Osteocyte (in vitro differentiated cells): ENCODE measurements around the gene SPX. TPM values are rescaled to one million over a fixed set of nuclear protein-coding genes. Genes with fewer than 3 reads are reported as not detected.

Experiments
- DNase-seq: peaks from one replicate; pipeline ENCODE4 v3.0.0; 2021; ENCODE audit warnings: mixed read lengths; ENCODE audit not compliant: unreplicated experiment; ENCODE audit errors: extremely low spot score
- H3K27ac Mint-ChIP-seq: one replicate; pipeline ENCODE4 v1.8.0; 2021; ENCODE audit warnings: mild to moderate bottlenecking, mixed read lengths; ENCODE audit not compliant: unreplicated experiment
- H3K27me3 Mint-ChIP-seq: one replicate; pipeline ENCODE4 v1.8.0; 2021; ENCODE audit warnings: mixed read lengths; ENCODE audit not compliant: unreplicated experiment
- H3K36me3 Mint-ChIP-seq: one replicate; pipeline ENCODE4 v1.8.0; 2021; ENCODE audit warnings: mixed read lengths; ENCODE audit not compliant: unreplicated experiment
- H3K4me1 Mint-ChIP-seq: one replicate; pipeline ENCODE4 v1.8.0; 2021; ENCODE audit warnings: mixed read lengths; ENCODE audit not compliant: unreplicated experiment
- H3K4me3 Mint-ChIP-seq: one replicate; pipeline ENCODE4 v1.8.0; 2021; ENCODE audit warnings: mild to moderate bottlenecking, moderate library complexity, mixed read lengths; ENCODE audit not compliant: unreplicated experiment
- H3K9me3 Mint-ChIP-seq: one replicate; pipeline ENCODE4 v1.8.0; 2021; ENCODE audit warnings: mixed read lengths; ENCODE audit not compliant: unreplicated experiment
- CTCF ChIP-seq: fragments of 200-600 bp; sonication (generic); IDR thresholded peaks from 2 replicates; pipeline ENCODE4 v1.5.0; 2021; ENCODE audit warnings: antibody characterized with exemption, mild to moderate bottlenecking, moderate library complexity
- total RNA-seq: library from RNA; stranded (reverse); gene quantifications from 2 replicates; pipeline ENCODE4 v1.2.1, GENCODE V29; 2021

Gene SPX
- total RNA-seq, 1 donor from 2014 or later, result 11.6 TPM

GRCh38 chr12:21529456-21529855 lies 3.4 kb downstream of the SPX start:
- Mint-ChIP-seq H3K4me3 (no peak overlapping the region), H3K36me3 (peaks cover 3% of the 10 kb centered on the region), H3K4me1 (peaks cover 25% of the 10 kb centered on the region), H3K27ac (no peak overlapping the region), H3K9me3 (no peaks in the 10 kb centered on the region), H3K27me3 (no peaks in the 10 kb centered on the region)
- TF ChIP-seq CTCF, result no peak
- no peak for DNase-seq

- H3K36me3 Mint-ChIP-seq, result no peaks in the 10 kb centered on the region
- TF ChIP-seq CTCF, result no peak
- H3K27ac Mint-ChIP-seq, result no peak overlapping the region
Observed at GRCh38 chr12:21538061-21538653, 12.1 kb downstream of the SPX start.

GRCh38 chr12:21539797-21540196 lies 13.7 kb downstream of the SPX start:
- DNase-seq, result no peak
- Mint-ChIP-seq H3K27me3 (no peaks in the 10 kb centered on the region), H3K4me1 (no peaks in the 10 kb centered on the region), H3K9me3 (no peaks in the 10 kb centered on the region), H3K27ac (no peak overlapping the region), H3K36me3 (no peaks in the 10 kb centered on the region), H3K4me3 (no peak overlapping the region)
- no peak for TF ChIP-seq CTCF

More at GRCh38 chr12:21538061-21538653, 12.1 kb downstream of the SPX start:
- DNase-seq, result no peak
- no peaks in the 10 kb centered on the region for H3K4me1 Mint-ChIP-seq
- H3K4me3 Mint-ChIP-seq, result no peak overlapping the region
- no peaks in the 10 kb centered on the region for H3K27me3 Mint-ChIP-seq
- no peaks in the 10 kb centered on the region for H3K9me3 Mint-ChIP-seq

- no peak for TF ChIP-seq CTCF
- H3K4me1 Mint-ChIP-seq, result no peaks in the 10 kb centered on the region
Observed at GRCh38 chr12:21541773-21542172, 15.7 kb downstream of the SPX start.

GRCh38 chr12:21542403-21542802 lies 16.3 kb downstream of the SPX start:
- Mint-ChIP-seq H3K27me3 (no peaks in the 10 kb centered on the region), H3K9me3 (no peaks in the 10 kb centered on the region), H3K27ac (no peak overlapping the region), H3K4me1 (no peaks in the 10 kb centered on the region), H3K36me3 (no peaks in the 10 kb centered on the region), H3K4me3 (no peak overlapping the region)
- no peak for TF ChIP-seq CTCF
- no peak for DNase-seq

More at GRCh38 chr12:21541773-21542172, 15.7 kb downstream of the SPX start:
- H3K4me3 Mint-ChIP-seq, result no peak overlapping the region
- DNase-seq, result no peak
- H3K27me3 Mint-ChIP-seq, result no peaks in the 10 kb centered on the region
- H3K9me3 Mint-ChIP-seq, result no peaks in the 10 kb centered on the region
- H3K27ac Mint-ChIP-seq, result no peak overlapping the region
- no peaks in the 10 kb centered on the region for H3K36me3 Mint-ChIP-seq
